Measurements from ENCODE around the gene LDB3.

The LDB3 gene

DNA sequence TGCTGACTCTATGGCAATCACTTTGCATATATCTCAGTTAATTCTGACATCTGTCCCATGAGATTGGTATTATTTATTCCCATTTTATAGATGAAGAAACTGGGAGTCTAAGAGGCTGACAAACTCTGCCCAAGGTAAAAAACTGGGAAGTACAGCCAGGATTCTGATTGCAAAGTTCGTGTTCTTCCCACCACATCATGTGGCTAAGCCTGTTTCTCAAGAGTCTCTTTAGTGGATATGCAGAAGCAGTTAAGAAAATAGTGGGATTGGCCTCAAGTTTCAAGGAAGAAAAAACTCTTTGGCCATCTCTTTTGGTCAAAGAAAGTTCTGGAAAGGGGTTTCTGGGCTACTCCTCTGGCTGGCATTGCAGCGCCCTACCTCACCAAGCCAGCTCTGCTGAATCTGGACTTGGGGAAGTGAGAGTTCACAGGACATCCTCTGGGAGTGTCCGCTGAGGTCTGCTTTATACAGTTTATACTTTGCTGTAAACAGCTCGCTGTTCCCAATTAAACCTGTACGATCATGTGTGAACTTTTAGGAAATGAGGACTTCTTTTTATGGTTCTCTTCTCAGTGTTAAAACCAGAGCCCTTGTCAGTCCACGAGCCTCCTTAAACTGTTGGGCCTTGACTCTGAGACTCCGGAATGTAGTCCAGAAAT, 75.9 kb downstream of the LDB3 start:
- no peak for DNase-seq

DNA sequence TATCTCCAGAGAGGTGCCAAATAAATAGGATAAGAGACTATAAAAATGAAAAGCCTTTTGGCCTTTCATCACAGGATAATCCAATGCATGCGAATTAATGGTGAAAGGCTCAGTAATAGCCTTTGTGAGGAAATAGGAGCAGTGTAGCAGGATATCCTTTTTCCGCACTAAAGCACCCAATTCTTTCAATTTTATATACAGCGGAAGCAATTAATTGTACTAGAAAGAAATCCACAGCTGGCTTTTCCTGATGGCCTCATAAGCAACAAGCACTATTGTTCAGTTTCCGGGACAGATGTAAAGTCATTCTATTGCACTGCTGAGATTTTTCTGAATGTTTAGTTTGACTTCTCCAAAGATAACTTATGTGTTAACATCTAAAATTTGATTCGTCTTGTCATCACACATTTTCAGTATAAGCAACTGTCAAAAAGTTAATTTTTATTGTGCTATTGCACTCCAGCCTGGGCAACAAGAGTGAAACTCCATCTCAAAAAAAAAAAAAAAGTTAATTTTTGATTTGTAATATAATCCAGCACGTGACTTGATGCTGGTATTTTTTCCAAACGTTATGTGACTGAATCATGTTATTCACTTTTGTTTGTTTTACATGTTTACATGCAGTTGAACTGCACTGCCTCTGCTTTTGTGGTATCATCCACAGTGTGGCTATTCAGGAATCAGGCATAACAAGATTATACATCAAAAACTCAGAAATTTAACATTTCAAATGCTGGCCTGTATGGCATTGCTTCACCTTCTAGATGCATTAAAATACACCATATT, 79.7 kb downstream of the LDB3 start:
- DNase-seq: no peak

DNA sequence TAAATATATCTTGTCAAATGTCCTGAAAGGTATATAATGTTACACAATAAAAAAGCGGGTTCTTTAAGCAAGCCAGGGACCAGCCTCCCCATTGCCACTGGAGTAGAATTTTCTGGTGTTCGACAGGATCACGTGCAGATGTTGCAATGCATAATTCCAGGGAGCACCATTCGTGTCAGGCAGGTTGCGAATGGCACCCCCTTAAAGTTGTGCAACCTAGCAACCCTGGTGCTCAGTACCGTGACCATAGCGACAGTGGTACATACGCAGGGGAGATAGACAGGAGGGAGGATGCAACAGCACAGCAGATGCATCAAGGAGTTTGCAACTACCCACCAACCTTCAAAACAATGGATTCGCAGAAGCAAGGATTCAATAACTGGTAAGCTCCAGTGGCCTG, 81.5 kb downstream of the LDB3 start:
- DNase-seq: no peak

DNA sequence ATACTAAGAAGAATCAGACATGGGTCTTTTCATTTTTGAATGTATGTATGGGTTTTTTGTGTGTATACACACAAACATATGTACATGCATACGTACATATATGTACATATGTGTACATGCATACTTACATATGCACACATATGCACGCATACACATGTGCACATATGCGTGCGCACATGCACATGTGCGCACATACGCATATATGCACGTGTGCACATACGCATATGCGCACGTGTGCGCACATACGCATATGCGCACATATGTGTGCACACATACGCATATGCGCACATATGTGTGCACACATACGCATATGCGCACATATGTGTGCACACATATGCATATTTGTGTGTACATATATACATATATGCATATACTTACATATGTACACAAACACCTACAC, 83.2 kb downstream of the LDB3 start:
- no peak for DNase-seq

DNA sequence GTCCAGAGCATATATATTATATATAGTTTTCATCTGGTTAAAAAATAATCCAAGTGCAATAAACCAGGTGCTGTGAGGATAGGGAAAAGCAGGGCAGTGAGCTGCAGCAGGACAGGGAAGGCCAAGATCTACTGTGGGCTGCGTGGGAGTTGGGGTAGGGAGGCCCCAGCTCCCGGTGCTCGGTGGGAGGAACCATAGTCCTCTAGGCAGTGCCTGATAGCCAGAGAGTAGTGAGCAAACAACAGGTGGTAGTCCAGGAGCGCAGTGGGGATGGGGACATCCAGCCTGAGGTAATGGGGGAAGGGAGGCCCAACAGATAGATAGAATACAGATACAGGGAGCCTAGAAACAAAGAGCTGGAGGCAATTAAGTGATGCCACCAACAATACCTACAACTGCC, 84.0 kb downstream of the LDB3 start:
- DNase-seq: peak; percentile 60

DNA sequence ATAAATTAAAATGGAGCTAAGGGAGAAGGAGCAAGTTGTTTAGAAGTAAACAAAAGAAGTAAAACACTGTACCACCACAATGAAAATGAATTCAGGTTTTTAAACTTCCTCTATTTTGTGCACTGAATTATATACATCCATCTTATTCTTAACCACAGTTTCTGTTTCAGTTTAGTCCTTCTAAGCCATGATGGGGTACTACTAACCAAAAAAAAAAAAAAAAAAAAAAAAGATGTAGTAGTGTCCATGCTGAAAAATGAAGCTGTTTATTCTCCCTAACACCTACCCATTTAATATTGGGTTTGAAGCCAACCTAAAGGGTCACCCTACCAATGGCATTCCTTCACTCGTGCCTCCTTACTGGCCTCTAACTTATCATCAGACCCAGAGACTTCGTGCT, 84.7 kb downstream of the LDB3 start:
- DNase-seq: no peak

DNA sequence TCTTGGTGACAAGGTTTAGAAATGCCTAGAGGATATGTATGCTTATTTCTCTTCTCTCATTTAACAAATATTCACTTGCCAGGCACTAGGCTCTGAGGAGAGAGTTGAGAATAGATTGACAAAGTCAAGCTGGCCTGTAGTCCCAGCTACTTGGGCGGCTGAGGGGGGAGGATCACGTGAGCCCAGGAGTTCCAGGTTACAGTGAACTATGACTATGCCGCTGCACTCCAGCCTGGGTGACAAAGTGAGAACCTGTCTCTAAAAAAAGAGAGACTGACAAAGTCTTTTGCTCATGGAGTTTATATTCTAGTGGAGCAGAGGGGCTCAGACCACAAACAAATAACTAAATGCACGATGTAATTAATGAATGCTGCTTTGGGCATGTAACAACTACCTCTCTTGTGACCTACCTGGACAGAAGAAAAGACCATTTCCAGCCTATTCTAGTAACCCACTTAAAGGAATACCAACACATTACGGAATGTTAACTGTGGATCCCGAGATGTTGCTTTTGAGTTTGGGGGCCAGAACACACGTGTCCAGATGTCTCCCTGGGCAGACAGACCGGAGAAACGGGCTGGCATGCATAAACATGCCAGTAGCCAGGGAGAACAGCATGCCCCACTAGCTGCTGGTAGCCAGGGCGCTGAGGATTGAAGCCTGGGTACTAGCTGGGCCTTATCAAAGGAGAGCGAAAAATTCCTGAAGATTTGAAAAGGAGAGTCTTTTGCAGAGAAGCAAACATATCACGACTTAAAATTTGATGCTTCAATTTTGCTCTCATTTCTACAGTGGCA, 85.5 kb downstream of the LDB3 start:
- DNase-seq: no peak

DNA sequence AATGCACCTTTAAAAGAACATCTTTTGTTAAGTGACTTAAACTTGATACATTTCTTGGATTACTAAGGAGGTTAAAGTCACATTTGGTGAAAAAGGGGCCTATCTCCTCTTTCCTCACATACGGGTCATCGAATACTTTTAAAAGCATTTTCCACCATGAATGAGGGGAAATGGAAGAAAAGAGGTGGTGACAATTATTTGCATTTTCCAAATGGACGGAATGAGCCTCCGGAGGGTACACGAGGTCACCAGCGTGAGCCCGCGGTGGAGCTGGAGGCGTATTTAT, 87.1 kb downstream of the LDB3 start:
- no peak for DNase-seq

DNA sequence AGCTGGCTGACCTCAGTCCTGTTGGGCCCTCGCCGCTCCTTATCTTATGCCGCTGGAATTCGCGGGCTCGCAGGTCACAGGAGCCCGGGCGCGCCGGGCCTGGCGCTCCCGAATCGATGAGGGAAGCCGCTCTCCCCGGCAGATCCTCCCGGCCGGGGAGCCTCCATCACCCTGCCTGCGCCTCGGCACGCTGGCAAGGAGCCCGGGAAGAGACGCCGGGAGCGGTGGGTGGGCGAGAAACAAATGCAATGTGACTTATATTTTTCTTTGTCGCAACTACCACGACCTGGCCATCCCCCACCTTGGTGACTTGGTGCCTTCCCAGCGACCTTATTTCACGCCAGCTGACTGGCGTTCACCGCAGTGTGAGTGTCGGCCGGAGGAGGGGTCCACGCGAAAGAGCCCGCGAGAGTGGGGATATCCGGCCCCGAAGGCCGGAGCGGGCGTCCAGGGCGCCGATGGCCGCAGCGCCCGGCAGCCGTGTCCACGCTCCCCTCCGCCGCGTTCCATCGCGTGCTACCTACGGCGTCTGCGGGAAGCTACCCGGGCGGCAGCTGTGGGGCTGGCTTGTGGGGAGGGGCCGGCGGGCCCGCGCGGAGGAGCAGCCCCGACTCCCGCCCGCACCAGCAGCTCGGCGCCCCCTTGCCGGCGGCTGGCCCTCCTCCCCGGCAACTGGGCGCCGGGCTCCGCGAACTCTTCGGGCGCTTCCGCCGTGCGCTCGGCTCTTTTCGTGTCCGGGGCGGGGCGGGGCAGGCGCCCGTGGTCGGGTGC, 87.6 kb downstream of the LDB3 start:
- DNase-seq: peak; percentile 89

DNA sequence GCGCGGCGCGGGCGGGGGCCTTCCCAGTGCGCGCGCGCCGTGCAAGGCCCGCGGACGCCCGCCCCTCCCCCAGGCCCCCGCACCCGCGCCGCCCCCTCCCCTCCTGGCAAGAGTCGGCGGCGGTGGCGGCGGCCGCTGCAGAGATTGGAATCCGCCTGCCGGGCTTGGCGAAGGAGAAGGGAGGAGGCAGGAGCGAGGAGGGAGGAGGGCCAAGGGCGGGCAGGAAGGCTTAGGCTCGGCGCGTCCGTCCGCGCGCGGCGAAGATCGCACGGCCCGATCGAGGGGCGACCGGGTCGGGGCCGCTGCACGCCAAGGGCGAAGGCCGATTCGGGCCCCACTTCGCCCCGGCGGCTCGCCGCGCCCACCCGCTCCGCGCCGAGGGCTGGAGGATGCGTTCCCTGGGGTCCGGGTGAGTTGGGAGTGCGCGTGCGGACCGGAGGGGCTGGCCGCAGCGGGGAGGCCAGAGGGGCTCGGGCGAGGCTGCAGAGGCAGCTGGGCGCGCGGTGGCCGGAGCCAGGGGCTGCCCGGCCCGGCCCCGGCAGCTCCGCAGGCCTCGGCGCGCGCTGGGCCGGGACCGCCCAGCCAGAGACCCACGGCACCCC, 88.3 kb downstream of the LDB3 start, which contains the start of gene BMPR1A:
Gene BMPR1A (plus strand): TSS at position 109 of the 602 bp plus-strand sequence. CDS start 119,400 bp downstream, outside the sequence.
- no peak for DNase-seq

DNA sequence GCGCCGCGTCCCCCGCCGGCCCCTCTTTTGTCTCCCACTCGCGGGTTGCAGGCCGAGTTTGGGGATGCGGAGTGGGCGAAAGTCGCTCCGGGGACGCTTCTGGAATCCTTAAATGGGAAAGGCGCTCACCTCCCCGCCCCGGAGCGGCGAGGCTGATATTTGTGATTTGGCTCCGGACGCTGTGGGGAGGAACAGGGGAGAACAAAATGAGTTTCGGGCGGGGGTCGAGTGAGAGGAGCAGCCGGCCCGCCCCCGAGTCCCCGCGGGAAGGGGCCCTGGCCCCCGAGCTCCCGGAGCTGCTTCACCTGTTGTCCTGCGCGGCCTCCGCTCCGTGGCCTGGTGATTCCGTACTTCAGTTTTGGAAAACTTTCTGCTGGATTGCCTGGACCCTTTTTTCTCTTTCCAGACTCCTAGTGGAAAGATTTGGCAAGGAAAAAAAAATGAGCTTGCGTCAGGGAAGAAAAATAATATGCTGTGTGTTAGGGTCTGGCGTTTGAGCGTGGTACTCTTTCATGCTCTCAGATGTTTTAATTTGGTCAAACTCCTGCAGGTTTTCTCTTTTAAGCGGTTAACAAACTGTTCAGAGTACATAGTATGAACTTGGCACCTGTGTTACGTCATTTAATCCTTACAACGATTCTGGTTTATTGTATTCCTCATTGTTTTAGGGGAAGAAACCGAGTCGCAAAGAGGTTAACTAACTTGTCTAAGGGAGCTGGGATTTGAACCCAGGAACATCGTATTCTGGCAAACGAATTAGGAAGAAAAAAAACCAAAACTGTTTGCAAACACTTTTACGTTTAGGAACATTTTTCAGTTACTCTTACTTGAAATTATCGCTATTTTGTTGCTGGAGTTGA, 89.0 kb downstream of the LDB3 start:
- DNase-seq: no peak

DNA sequence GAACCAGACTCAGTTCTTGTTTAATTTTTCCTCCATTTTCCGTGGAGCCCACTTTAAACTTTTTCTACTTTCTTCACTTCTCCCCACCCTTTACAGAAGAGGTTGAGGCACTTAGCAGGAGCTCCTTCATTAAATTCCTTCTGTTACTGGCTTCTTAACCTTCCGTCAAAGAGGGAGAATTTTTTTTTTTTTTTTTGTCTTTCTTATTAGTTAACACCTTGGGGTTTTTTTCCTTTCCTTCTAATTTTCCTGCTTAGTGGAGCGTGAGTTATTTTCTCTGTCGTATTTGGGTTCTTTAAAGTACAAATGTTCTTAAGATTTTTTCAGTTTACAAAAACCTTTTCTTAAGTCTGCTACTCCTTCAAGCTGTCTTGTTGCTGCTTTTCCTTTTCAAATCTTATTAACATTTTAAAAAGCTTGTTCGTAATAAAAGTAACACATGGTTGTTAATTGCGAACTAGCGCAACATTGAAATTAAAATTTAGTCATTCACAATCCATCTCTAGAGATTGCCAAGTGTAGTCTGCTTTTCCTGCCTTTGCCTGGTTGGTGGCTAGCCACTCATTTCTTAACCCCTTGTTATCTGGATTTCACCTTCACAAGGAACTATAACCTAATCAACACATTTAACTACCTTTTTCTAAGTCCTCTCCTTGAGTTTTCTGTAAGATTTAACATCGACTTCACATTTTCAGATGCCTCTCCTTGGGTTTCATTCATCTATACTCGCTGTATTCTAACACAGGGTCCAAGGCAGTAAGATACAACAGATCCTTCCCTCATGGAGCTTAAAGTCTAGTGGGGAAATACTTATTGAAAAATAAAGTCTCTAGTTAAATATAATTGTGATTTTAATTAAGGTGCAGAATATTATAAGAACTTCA, 90.1 kb downstream of the LDB3 start:
- no peak for DNase-seq

DNA sequence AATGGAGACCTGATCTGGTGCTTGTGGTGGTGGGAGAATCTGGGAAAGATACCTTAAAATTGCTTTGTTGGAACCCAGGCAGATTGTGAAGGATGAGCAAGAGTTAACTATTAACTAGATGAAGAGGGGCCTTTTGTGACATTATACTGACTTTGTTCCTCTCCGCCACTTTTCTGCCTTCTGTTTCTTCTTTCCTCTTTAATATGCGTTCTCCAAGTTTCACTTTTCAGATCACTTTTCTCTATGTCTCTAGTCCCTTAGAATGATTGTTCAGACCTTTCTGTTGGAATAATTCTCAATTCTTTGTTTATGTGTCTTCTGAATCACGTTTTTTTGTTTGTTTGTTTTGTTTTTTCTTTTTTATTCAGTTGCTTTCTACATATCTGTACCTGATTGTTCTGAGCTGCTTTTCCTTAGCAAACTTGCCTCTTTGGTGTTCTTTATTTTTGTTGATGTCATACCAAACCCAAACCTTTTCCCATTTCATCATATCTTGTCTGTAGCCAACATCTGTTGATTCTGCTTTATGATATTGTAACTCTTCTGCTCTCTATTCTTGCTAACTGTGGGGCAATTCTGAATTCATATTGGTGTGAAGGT, 90.9 kb downstream of the LDB3 start:
- no peak for DNase-seq

DNA sequence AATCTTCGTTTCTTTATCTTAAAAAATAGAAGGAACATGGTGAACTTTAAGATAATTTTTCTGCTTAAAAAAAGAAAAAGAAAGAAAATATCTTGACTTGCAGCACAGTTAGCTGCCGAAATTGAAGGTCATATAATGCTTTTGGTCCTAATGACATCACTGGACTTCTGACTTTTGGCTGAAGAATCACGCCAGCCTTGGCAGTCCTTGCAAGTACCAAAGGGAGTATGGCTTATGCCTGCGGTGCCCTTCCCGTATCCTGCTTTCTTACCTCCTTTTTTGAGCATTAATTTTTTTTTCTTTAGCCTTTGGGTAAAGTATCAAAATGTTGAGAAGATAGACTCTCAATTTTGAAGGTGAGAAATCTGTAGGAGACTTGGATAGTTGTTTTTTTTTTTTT, 95.1 kb downstream of the LDB3 start:
- DNase-seq: no peak

DNA sequence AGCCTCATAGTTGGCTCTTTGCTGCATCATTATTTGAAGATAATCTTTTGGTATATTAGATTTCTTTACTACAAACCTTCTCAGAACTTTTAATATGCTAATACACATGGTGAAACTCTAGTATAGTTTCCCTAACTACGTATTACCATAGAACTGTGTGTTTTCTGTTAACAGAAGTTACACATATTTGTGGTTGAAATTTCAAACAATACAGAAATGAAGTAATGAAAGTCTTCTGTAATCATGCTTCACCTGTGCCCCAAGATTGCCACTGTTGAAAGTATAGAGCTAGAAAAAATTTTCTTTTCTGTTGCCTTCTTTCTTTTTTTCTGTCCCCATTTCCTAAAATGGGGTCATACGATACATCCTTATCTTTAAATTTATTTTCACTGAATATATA, 97.2 kb downstream of the LDB3 start:
- no peak for DNase-seq

DNA sequence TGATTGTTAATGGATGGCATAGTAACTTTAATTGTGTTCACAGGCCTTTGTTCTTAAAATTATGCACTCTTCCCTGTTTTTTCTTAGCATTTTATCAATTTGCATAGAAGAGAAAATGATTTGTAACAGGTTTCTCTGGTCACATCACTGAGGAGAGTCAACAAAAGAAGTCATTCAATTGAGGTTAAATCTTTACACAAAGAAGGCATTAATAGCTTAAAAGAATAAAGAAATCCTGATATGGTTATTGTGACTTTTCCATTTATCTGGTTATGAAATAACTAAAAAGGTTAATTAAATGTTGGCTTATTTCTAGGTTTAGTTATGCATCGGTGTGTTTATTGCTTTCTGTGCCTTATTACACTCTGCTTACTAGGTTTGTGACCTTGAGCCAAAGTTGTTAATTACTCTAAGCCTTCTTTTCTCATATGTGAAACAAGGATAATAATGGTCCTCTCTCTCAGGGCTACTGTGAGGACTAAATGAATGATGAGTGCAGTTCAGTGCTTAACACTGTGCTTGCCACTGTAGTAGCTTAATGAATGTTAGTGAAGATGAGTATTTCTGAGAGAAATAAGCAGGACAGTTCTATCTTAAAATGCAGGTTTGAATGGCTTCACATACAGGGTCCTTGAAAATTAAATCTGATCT, 100.2 kb downstream of the LDB3 start:
- no peak for DNase-seq

DNA sequence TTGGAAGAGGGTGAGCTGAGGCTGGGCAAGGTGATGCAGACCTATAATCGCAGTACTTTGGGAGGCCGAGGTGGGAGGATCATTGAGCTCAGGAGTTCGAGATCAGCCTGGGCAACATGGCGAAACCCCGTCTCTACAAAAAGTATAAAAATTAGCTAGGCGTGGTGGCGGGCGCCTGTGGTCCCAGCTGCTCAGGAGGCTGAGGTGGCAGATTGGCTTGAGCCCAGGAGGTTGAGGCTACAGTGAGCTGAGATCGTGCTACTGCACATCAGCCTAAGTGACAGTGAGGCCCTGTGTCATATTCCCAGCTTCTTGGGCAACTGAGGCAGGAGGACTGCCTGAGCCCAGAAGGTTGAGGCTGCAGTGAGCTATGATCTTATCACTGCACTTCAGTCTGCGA, 101.7 kb downstream of the LDB3 start:
- no peak for DNase-seq

DNA sequence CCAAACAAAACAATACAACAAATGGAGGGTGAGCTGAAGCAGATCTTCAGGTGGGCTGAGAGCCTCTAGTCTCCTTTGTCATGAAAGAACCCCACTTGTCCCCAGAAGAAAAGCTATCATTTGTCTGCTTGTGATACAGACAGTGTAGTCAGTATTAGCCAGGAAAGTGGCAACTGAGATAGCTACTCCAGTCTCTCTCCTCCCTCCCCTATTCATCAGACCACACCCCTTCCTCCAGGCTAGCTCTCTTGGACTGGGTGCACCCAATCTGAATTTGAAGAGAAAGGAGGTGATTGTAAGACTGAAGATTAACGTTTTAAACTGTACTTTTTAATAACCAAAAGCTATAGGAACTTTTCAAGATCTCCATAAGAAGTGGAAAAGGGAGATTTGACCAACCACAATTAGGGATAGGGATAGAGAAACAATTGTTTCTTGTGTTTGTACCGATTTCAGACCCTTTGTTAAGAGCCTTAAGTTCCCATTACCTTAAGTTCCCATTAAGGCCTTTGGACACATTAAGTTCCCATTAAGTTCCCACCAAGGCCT, 102.2 kb downstream of the LDB3 start:
- DNase-seq: no peak

DNA sequence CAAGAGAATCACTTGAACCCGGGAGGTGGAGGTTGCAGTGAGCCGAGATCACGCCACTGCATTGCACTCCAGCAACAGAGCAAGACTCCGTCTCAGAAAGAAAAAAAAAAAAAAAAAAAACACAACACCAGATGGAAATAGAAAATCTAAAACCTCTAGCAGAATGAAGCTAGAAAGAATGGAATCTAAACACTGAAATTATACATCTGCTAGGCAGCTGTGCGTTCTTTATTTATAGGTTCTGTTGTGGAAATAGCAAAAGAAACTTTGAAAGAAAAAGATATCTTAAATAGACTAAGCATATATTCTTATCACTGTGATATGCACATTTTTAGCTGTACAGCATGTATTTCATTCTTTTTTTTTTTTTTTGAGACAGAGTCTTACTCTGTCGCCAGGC, 105.2 kb downstream of the LDB3 start:
- DNase-seq: no peak
